HG03103 (cell line): ENCODE data around the gene FBXL20.
"Not testable (repeated sequence)": the region's sequence is repeated elsewhere in the genome, so short reads cannot be mapped to it uniquely, and the experiment has no call there.

Experiments
- ATAC-seq: cut with Tn5 transposase; IDR thresholded peaks from one replicate; pipeline ENCODE4 v1.9.1; 2021; ENCODE audit warnings: low read depth; ENCODE audit not compliant: unreplicated experiment

FBXL20 gene

GRCh38 chr17:39391448-39391847 lies 10.0 kb downstream of the FBXL20 start:
- no peak for ATAC-seq

GRCh38 chr17:39385040-39385439 lies 16.4 kb downstream of the FBXL20 start:
- no peak for ATAC-seq

- ATAC-seq: no peak
These were observed 21.3 kb downstream of the FBXL20 start for GRCh38 chr17:39380144-39380543.

GRCh38 chr17:39376434-39376833 lies 25.0 kb downstream of the FBXL20 start:
- ATAC-seq: no peak

GRCh38 chr17:39367805-39368204 lies 33.6 kb downstream of the FBXL20 start:
- not testable (repeated sequence) for ATAC-seq

GRCh38 chr17:39365872-39366271 lies 35.6 kb downstream of the FBXL20 start:
- no peak for ATAC-seq

- ATAC-seq: no peak
These were observed 36.2 kb downstream of the FBXL20 start for GRCh38 chr17:39365242-39365641.

- no peak for ATAC-seq
These were observed 37.0 kb downstream of the FBXL20 start for GRCh38 chr17:39364236-39365025.

- no peak for ATAC-seq
These were observed 40.4 kb downstream of the FBXL20 start for GRCh38 chr17:39361064-39361463.

GRCh38 chr17:39360537-39360936 lies 40.9 kb downstream of the FBXL20 start:
- no peak for ATAC-seq

GRCh38 chr17:39359994-39360393 lies 41.4 kb downstream of the FBXL20 start:
- ATAC-seq: no peak

GRCh38 chr17:39357986-39358385 lies 43.4 kb downstream of the FBXL20 start:
- ATAC-seq: no peak

- ATAC-seq: no peak
These were observed 43.9 kb downstream of the FBXL20 start for GRCh38 chr17:39357488-39357887.

GRCh38 chr17:39352986-39353385 lies 48.4 kb downstream of the FBXL20 start:
- ATAC-seq: no peak

- ATAC-seq: no peak
These were observed 48.9 kb downstream of the FBXL20 start for GRCh38 chr17:39352511-39352910.

- ATAC-seq: no peak
These were observed 49.9 kb downstream of the FBXL20 start for GRCh38 chr17:39351508-39351907.

- no peak for ATAC-seq
These were observed 52.2 kb downstream of the FBXL20 start for GRCh38 chr17:39349246-39349645.

GRCh38 chr17:39346863-39347262 lies 54.6 kb downstream of the FBXL20 start:
- ATAC-seq: not testable (repeated sequence)

GRCh38 chr17:39341541-39341940 lies 59.9 kb downstream of the FBXL20 start:
- ATAC-seq: no peak

- ATAC-seq: no peak
These were observed 60.7 kb downstream of the FBXL20 start for GRCh38 chr17:39340731-39341130.

- no peak for ATAC-seq
These were observed 62.2 kb downstream of the FBXL20 start for GRCh38 chr17:39339272-39339671.

- not testable (repeated sequence) for ATAC-seq
These were observed 63.8 kb downstream of the FBXL20 start for GRCh38 chr17:39337649-39338048.
